Tibial nerve (tissue), 4 donors: ENCODE results near the gene APRT. TPM values are rescaled to one million over a fixed set of nuclear protein-coding genes. Genes with fewer than 3 reads are reported as not detected.

Experiments used
- DNase-seq, 2 donors: peaks; one replicate each; pipeline ENCODE4 v3.0.0-alpha.2; 2019; ENCODE audit warnings: low spot score in 2 of 2
- H3K27ac ChIP-seq, 4 donors: fragments of 200-600 bp; sonication (generic) in 3 of 4; one replicate each; pipeline ENCODE4 v1.5.1; 2017 to 2019; ENCODE audit warnings: mild to moderate bottlenecking in 1 of 4
- H3K27me3 ChIP-seq, 2 donors: fragments of 200-600 bp; sonication (generic) in 1 of 2; one replicate each; pipeline versions ENCODE4 v1.5.1 to v1.6.0; 2017 to 2019
- H3K36me3 ChIP-seq, 3 donors: fragments of 200-600 bp; sonication (generic); one replicate each; pipeline ENCODE4 v1.5.1; 2018 to 2019
- H3K4me1 ChIP-seq, 4 donors: fragments of 200-600 bp; sonication (generic) in 3 of 4; one replicate each; pipeline ENCODE4 v1.5.1; 2017 to 2019
- H3K4me3 ChIP-seq, 4 donors: fragments of 200-600 bp; sonication (generic) in 3 of 4; one replicate each; pipeline ENCODE4 v1.5.1; 2017 to 2019; ENCODE audit warnings: mild to moderate bottlenecking in 1 of 4, moderate library complexity in 1 of 4
- H3K9me3 ChIP-seq, 4 donors: fragments of 200-600 bp; sonication (generic) in 3 of 4; one replicate each; pipeline ENCODE4 v1.5.1; 2017 to 2019
- CTCF ChIP-seq, 5 experiments: fragments of 200-600 bp in 3 of 5; fragments of 450-650 bp in 2 of 5; sonication (generic) in 3 of 5; IDR thresholded peaks; one replicate each; pipeline ENCODE4 v1.5.1; 2016 to 2019; ENCODE audit warnings: antibody characterized with exemption in 5 of 5, mild to moderate bottlenecking in 3 of 5, moderate library complexity in 2 of 5
- EP300 ChIP-seq, 2 donors: sonication (generic); formaldehyde crosslinking; IDR thresholded peaks; one replicate each; pipeline ENCODE4 v1.6.1; 2017; ENCODE audit warnings: antibody characterized with exemption in 2 of 2, mild to moderate bottlenecking in 1 of 2
- POLR2A ChIP-seq, 2 donors: fragments of 450-650 bp; IDR thresholded peaks; one replicate each; pipeline ENCODE4 v1.6.1; 2017; ENCODE audit warnings: antibody characterized with exemption in 2 of 2, mild to moderate bottlenecking in 2 of 2, moderate library complexity in 2 of 2
- WGBS, 2 donors: methylation state at CpG; one replicate each; pipeline ENCODE4 v1.1.5; 2018; 5-methylcytosine and 5-hydroxymethylcytosine counted together
- total RNA-seq, 4 donors: library from RNA; depleted of rRNA; stranded (reverse); fragments of >200 nt; gene quantifications; one replicate each; pipeline ENCODE4 v1.1.0, GENCODE V29; 2016

Gene APRT
- total RNA-seq, 4 donors from 2014 or later: 83.4 to 157 (median 106) TPM

- 85% methylated on average over 17 to 21 of the region's 21 CpGs for WGBS, 2 donors
- DNase-seq: no peak
- H3K36me3 ChIP-seq: peaks cover 0 to 58% (median 0%) of the 10 kb centered on the region in 3 donors
- TF ChIP-seq EP300 (IDR thresholded peaks at IDR 0.05) (no peak), POLR2A (IDR thresholded peaks at IDR 0.05) (no peak), CTCF (IDR thresholded peaks at IDR 0.05) (no peak)
- H3K27me3 ChIP-seq: no peaks in the 10 kb centered on the region
- no peak overlapping the region for H3K27ac ChIP-seq
- no peak overlapping the region for H3K4me3 ChIP-seq
- H3K9me3 ChIP-seq: no peaks in the 10 kb centered on the region
- H3K4me1 ChIP-seq: peaks cover 0 to 4% (median 0%) of the 10 kb centered on the region in 4 donors
Observed at GRCh38 chr16:88848557-88848956, 36.8 kb upstream of the APRT start.

GRCh38 chr16:88847654-88848053 lies 35.9 kb upstream of the APRT start:
- 91 to 96% methylated on average over 18 of the region's 18 CpGs for WGBS, 2 donors
- DNase-seq: no peak
- no peaks in the 10 kb centered on the region for H3K4me1 ChIP-seq
- H3K27ac ChIP-seq: no peak overlapping the region
- no peak overlapping the region for H3K4me3 ChIP-seq
- H3K36me3 ChIP-seq: peaks cover 0 to 67% (median 0%) of the 10 kb centered on the region in 3 donors
- TF ChIP-seq EP300 (IDR thresholded peaks at IDR 0.05): no peak
- TF ChIP-seq CTCF (IDR thresholded peaks at IDR 0.05): no peak
- TF ChIP-seq POLR2A (IDR thresholded peaks at IDR 0.05): no peak
- no peaks in the 10 kb centered on the region for H3K9me3 ChIP-seq
- H3K27me3 ChIP-seq: no peaks in the 10 kb centered on the region

GRCh38 chr16:88846088-88846487 lies 34.4 kb upstream of the APRT start:
- H3K27me3 ChIP-seq: no peaks in the 10 kb centered on the region
- TF ChIP-seq CTCF (IDR thresholded peaks at IDR 0.05) (no peak), EP300 (IDR thresholded peaks at IDR 0.05) (no peak), POLR2A (IDR thresholded peaks at IDR 0.05) (no peak)
- H3K4me1 ChIP-seq: no peaks in the 10 kb centered on the region
- WGBS, 2 donors: 73 to 74% methylated on average over 9 of the region's 9 CpGs
- no peak overlapping the region for H3K27ac ChIP-seq
- no peaks in the 10 kb centered on the region for H3K9me3 ChIP-seq
- H3K36me3 ChIP-seq: peaks cover 0 to 74% (median 0%) of the 10 kb centered on the region in 3 donors
- no peak overlapping the region for H3K4me3 ChIP-seq
- no peak for DNase-seq

- H3K36me3 ChIP-seq: peaks cover 0 to 74% (median 7%) of the 10 kb centered on the region in 3 donors
- no peaks in the 10 kb centered on the region for H3K9me3 ChIP-seq
- DNase-seq: no peak
- TF ChIP-seq POLR2A (IDR thresholded peaks at IDR 0.05) (no peak), CTCF (IDR thresholded peaks at IDR 0.05) (no peak), EP300 (IDR thresholded peaks at IDR 0.05) (no peak)
- H3K4me3 ChIP-seq: no peak overlapping the region
- WGBS, 2 donors: 68 to 70% methylated on average over 9 to 11 of the region's 11 CpGs
- H3K4me1 ChIP-seq: no peaks in the 10 kb centered on the region
- no peaks in the 10 kb centered on the region for H3K27me3 ChIP-seq
- H3K27ac ChIP-seq: no peak overlapping the region
Observed at GRCh38 chr16:88844419-88845036, 32.8 kb upstream of the APRT start.

- Histone ChIP-seq H3K27ac (no peak overlapping the region), H3K4me3 (no peak overlapping the region), H3K36me3 (peaks cover 0 to 74% (median 10%) of the 10 kb centered on the region in 3 donors), H3K27me3 (no peaks in the 10 kb centered on the region), H3K4me1 (no peaks in the 10 kb centered on the region), H3K9me3 (no peaks in the 10 kb centered on the region)
- no peak for DNase-seq
- 89 to 92% methylated on average over 20 of the region's 20 CpGs for WGBS, 2 donors
- TF ChIP-seq POLR2A (IDR thresholded peaks at IDR 0.05): no peak
- no peak for TF ChIP-seq CTCF (IDR thresholded peaks at IDR 0.05)
- TF ChIP-seq EP300 (IDR thresholded peaks at IDR 0.05): no peak
Observed at GRCh38 chr16:88843256-88843655, 31.5 kb upstream of the APRT start.
